ENCODE measurements around the gene MIOS.

MIOS gene

GRCh38 chr7:7628476-7628875 is 61.8 kb downstream of the MIOS start:
- Histone ChIP-seq H3K36me3 (replicated peaks; ENCODE audit: low read depth, low read length) (no peaks in the 10 kb centered on the region), H4K20me1 (ENCODE audit: insufficient read depth, low read length) (no peaks in the 10 kb centered on the region), H3K27ac (ENCODE audit: low read length) (no peak overlapping the region), H3K4me1 (ENCODE audit: low read length) (no peaks in the 10 kb centered on the region), H2AFZ (ENCODE audit: low read depth, low read length) (no peak overlapping the region), H3K27me3 (ENCODE audit: low read depth, low read length) (no peaks in the 10 kb centered on the region), H3K4me3 (ENCODE audit: low read length) (no peak overlapping the region), H3K9me3 (ENCODE audit: insufficient read depth, low read length) (no peaks in the 10 kb centered on the region), H3K4me2 (ENCODE audit: low read length) (no peak overlapping the region), H3K79me2 (ENCODE audit: low read length) (no peaks in the 10 kb centered on the region), H3K9ac (ENCODE audit: low read length) (no peak overlapping the region)
- TF ChIP-seq CTCF (IDR thresholded peaks at IDR 0.05; ENCODE audit: low read depth, low read length), result no peak
- TF ChIP-seq EZH2phosphoT487 (IDR thresholded peaks at IDR 0.05; ENCODE audit: low read depth), result no peak

GRCh38 chr7:7630626-7631329 is 64.1 kb downstream of the MIOS start:
- no peaks in the 10 kb centered on the region for H3K4me1 ChIP-seq (ENCODE audit: low read length)
- TF ChIP-seq EZH2phosphoT487 (IDR thresholded peaks at IDR 0.05; ENCODE audit: low read depth) (no peak), CTCF (IDR thresholded peaks at IDR 0.05; ENCODE audit: low read depth, low read length) (no peak)
- no peaks in the 10 kb centered on the region for H3K36me3 ChIP-seq (replicated peaks; ENCODE audit: low read depth, low read length)
- no peaks in the 10 kb centered on the region for H3K27me3 ChIP-seq (ENCODE audit: low read depth, low read length)
- no peaks in the 10 kb centered on the region for H3K79me2 ChIP-seq (ENCODE audit: low read length)
- no peak overlapping the region for H3K9ac ChIP-seq (ENCODE audit: low read length)
- H3K9me3 ChIP-seq (ENCODE audit: insufficient read depth, low read length), result no peaks in the 10 kb centered on the region
- H2AFZ ChIP-seq (ENCODE audit: low read depth, low read length), result no peak overlapping the region
- no peak overlapping the region for H3K27ac ChIP-seq (ENCODE audit: low read length)
- no peak overlapping the region for H3K4me3 ChIP-seq (ENCODE audit: low read length)
- no peaks in the 10 kb centered on the region for H4K20me1 ChIP-seq (ENCODE audit: insufficient read depth, low read length)
- no peak overlapping the region for H3K4me2 ChIP-seq (ENCODE audit: low read length)

DNA sequence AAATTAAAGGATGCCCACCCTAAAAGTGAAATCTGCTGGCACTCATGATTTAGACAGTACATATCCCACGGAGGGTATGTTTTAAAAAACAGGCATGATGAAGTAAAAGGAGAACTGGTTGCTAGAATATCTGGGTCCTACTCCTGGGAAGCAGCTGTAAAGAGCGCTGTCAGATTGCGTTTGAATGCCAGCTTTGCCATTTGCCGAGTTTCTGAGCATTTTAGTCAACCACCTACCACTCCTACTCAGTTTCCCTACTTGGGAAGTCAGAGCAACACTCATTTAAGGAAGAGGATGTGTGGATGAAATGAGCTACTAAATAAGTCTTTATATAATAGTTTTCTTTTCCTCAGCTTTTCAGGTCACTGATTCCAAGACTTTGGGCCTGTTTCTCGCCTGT is 72.7 kb downstream of the MIOS start:
- Histone ChIP-seq H3K27me3 (ENCODE audit: low read depth, low read length) (no peaks in the 10 kb centered on the region), H4K20me1 (ENCODE audit: insufficient read depth, low read length) (no peaks in the 10 kb centered on the region), H3K4me2 (ENCODE audit: low read length) (peak overlapping the region; percentile 93), H3K9me3 (ENCODE audit: insufficient read depth, low read length) (no peaks in the 10 kb centered on the region), H3K9ac (ENCODE audit: low read length) (peak overlapping the region; percentile 70), H3K36me3 (replicated peaks; ENCODE audit: low read depth, low read length) (no peaks in the 10 kb centered on the region), H3K4me3 (ENCODE audit: low read length) (peak overlapping the region; percentile 82), H2AFZ (ENCODE audit: low read depth, low read length) (0 out of 2 replicates have a peak overlapping the region, but pooled peaks have one; percentile 54), H3K27ac (ENCODE audit: low read length) (peak overlapping the region; percentile 53), H3K79me2 (ENCODE audit: low read length) (peaks cover 14% of the 10 kb centered on the region), H3K4me1 (ENCODE audit: low read length) (peaks cover 12% of the 10 kb centered on the region)
- TF ChIP-seq EZH2phosphoT487 (IDR thresholded peaks at IDR 0.05; ENCODE audit: low read depth) (no peak), CTCF (IDR thresholded peaks at IDR 0.05; ENCODE audit: low read depth, low read length) (no peak)

DNA sequence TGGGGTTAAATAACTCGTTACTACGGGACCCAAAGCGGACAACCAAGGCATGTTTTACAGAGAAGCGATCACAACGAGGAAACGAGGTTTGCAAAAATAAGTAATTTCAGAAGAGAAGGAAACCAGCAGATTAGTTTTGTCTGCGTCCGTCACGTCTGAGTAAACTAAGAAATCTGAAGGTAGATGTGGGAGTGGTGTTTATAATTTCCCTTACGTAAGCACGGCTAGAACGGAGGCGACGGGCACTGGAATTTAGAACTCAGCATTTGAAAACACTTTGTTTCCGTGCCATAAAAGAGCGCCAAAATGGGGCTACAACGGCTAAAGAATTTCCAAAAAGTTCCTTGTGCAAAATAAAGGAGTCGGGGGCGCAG is 73.2 kb downstream of the MIOS start:
- Histone ChIP-seq H3K9ac (ENCODE audit: low read length) (peak overlapping the region; percentile 70), H3K4me1 (ENCODE audit: low read length) (peaks cover 12% of the 10 kb centered on the region), H3K27me3 (ENCODE audit: low read depth, low read length) (no peaks in the 10 kb centered on the region), H3K36me3 (replicated peaks; ENCODE audit: low read depth, low read length) (no peaks in the 10 kb centered on the region), H3K9me3 (ENCODE audit: insufficient read depth, low read length) (no peaks in the 10 kb centered on the region), H3K4me2 (ENCODE audit: low read length) (peak overlapping the region; percentile 93), H3K27ac (ENCODE audit: low read length) (peak overlapping the region; percentile 53), H2AFZ (ENCODE audit: low read depth, low read length) (peak overlapping the region; percentile 54), H4K20me1 (ENCODE audit: insufficient read depth, low read length) (no peaks in the 10 kb centered on the region), H3K79me2 (ENCODE audit: low read length) (peaks cover 14% of the 10 kb centered on the region), H3K4me3 (ENCODE audit: low read length) (peak overlapping the region; percentile 82)
- TF ChIP-seq EZH2phosphoT487 (IDR thresholded peaks at IDR 0.05; ENCODE audit: low read depth) (no peak), CTCF (IDR thresholded peaks at IDR 0.05; ENCODE audit: low read depth, low read length) (no peak)

Measured in OCI-LY3 (cell line).